ENCODE data around the gene ZAP70. TPM values are rescaled to one million over a fixed set of nuclear protein-coding genes. Genes with fewer than 3 reads are reported as not detected.

Gene ZAP70
- total and polyA plus RNA-seq, 2 of the 13 experiments (the other 11 are each of a cell fraction or from before 2014, with no cell fraction given), result 0.51 to 4.0 TPM

GRCh38 chr2:97663962-97664635 is 49.3 kb upstream of the ZAP70 start, which contains the start of gene ACTR1B (continued):
- TF ChIP-seq, protein P1, sequence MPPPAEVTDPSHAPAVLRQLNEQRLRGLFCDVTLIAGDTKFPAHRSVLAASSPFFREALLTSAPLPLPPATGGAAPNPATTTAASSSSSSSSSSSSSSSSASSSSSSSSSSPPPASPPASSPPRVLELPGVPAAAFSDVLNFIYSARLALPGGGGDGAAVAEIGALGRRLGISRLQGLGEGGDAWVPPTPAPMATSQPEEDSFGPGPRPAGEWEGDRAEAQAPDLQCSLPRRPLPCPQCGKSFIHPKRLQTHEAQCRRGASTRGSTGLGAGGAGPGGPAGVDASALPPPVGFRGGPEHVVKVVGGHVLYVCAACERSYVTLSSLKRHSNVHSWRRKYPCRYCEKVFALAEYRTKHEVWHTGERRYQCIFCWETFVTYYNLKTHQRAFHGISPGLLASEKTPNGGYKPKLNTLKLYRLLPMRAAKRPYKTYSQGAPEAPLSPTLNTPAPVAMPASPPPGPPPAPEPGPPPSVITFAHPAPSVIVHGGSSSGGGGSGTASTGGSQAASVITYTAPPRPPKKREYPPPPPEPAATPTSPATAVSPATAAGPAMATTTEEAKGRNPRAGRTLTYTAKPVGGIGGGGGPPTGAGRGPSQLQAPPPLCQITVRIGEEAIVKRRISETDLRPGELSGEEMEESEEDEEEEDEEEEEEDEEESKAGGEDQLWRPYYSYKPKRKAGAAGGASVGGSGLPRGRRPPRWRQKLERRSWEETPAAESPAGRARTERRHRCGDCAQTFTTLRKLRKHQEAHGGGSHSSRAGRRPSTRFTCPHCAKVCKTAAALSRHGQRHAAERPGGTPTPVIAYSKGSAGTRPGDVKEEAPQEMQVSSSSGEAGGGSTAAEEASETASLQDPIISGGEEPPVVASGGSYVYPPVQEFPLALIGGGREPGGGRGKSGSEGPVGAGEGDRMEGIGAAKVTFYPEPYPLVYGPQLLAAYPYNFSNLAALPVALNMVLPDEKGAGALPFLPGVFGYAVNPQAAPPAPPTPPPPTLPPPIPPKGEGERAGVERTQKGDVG (CRISPR knock-in tag; IDR thresholded peaks at IDR 0.05; ENCODE audit: borderline replicate concordance), result no peak
- TF ChIP-seq ZNF772 (CRISPR knock-in tag; IDR thresholded peaks at IDR 0.05) (peak; percentile 38; the same call in 1 of the 2 replicates), MED8 (CRISPR knock-in tag; IDR thresholded peaks at IDR 0.05; ENCODE audit: insufficient replicate concordance) (peak; percentile 55), MAX (IDR thresholded peaks at IDR 0.05) (peak; percentile 69), ZIK1 (CRISPR knock-in tag; IDR thresholded peaks at IDR 0.05; ENCODE audit: borderline replicate concordance, low read depth) (no peak), RBAK (CRISPR knock-in tag; IDR thresholded peaks at IDR 0.05) (no peak), POGK (CRISPR knock-in tag; conservative IDR thresholded peaks at IDR 0.05) (peak; percentile 41), U2AF1 (optimal IDR thresholded peaks at IDR 0.05; ENCODE audit: low read depth, low read length) (peak; percentile 52), ZNF883 (CRISPR knock-in tag; IDR thresholded peaks at IDR 0.05; ENCODE audit: not compliant biosample characterization) (no peak), HNF4A (CRISPR knock-in tag; IDR thresholded peaks at IDR 0.05) (no peak; the same call in 1 of the 2 replicates), RXRA (CRISPR knock-in tag; IDR thresholded peaks at IDR 0.05) (0 out of 2 replicates have a peak, but pooled peaks have one; percentile 48), PCBP1 (IDR thresholded peaks at IDR 0.05; ENCODE audit: borderline replicate concordance, low read depth, low read length) (no peak; the same call in 1 of the 2 replicates), FOXJ3 (CRISPR knock-in tag; IDR thresholded peaks at IDR 0.05; ENCODE audit: borderline replicate concordance) (peak; percentile 73; the same call in 1 of the 2 replicates), ZNF782 (CRISPR knock-in tag; IDR thresholded peaks at IDR 0.05; ENCODE audit: borderline replicate concordance) (peak; percentile 82; the same call in 1 of the 2 replicates), SRSF4 (IDR thresholded peaks at IDR 0.05; ENCODE audit: low read depth, low read length, poor library complexity, severe bottlenecking) (no peak), ZC3H13 (CRISPR knock-in tag; IDR thresholded peaks at IDR 0.05) (no peak), KAT8 (CRISPR knock-in tag; IDR thresholded peaks at IDR 0.05) (peak; percentile 71; the same call in 1 of the 2 replicates), ZNF101 (CRISPR knock-in tag; IDR thresholded peaks at IDR 0.05; ENCODE audit: borderline replicate concordance, low read depth) (no peak), ZNF570 (CRISPR knock-in tag; IDR thresholded peaks at IDR 0.05; ENCODE audit: borderline replicate concordance) (no peak), ZNF572 (CRISPR knock-in tag; IDR thresholded peaks at IDR 0.05) (no peak), ISX (CRISPR knock-in tag; conservative IDR thresholded peaks at IDR 0.05) (peak; percentile 79; the same call in 1 of the 2 replicates), CAMTA2 (CRISPR knock-in tag; IDR thresholded peaks at IDR 0.05; ENCODE audit: borderline replicate concordance) (peak; percentile 83; the same call in 1 of the 2 replicates), ZNF674 (CRISPR knock-in tag; IDR thresholded peaks at IDR 0.05; ENCODE audit: low read depth) (no peak), MZF1 (CRISPR knock-in tag; IDR thresholded peaks at IDR 0.05; ENCODE audit: borderline replicate concordance) (no peak), FOXM1 (CRISPR knock-in tag; IDR thresholded peaks at IDR 0.05) (no peak)
